ENCODE measurements around the gene CRYBG3.

DNA sequence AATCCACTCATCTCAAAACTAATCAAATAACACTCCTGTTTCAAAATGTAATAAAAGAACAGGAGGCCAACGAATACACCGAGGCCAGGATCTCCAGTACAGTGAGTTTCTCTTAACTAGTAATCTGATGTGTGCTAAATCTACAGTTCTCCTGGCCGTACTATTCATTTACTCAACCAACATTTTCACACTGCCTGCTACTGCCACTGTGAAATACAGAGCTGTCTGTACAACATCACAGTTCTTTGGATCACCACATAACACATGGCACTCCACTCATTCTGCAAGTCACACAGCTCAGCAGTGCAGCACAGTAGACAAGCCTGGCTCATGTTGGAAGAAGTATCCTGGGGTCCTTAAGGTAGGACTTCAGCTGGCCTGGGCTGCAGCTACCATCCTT is 128.5 kb downstream of the CRYBG3 start:
- TF ChIP-seq, protein P1, sequence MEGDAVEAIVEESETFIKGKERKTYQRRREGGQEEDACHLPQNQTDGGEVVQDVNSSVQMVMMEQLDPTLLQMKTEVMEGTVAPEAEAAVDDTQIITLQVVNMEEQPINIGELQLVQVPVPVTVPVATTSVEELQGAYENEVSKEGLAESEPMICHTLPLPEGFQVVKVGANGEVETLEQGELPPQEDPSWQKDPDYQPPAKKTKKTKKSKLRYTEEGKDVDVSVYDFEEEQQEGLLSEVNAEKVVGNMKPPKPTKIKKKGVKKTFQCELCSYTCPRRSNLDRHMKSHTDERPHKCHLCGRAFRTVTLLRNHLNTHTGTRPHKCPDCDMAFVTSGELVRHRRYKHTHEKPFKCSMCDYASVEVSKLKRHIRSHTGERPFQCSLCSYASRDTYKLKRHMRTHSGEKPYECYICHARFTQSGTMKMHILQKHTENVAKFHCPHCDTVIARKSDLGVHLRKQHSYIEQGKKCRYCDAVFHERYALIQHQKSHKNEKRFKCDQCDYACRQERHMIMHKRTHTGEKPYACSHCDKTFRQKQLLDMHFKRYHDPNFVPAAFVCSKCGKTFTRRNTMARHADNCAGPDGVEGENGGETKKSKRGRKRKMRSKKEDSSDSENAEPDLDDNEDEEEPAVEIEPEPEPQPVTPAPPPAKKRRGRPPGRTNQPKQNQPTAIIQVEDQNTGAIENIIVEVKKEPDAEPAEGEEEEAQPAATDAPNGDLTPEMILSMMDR (IDR thresholded peaks at IDR 0.05; ENCODE audit: low read depth, low read length) = no peak
- no peak for TF ChIP-seq POLR2A (IDR thresholded peaks at IDR 0.05; ENCODE audit: extremely low read depth, insufficient read length)
- TF ChIP-seq, protein P2, sequence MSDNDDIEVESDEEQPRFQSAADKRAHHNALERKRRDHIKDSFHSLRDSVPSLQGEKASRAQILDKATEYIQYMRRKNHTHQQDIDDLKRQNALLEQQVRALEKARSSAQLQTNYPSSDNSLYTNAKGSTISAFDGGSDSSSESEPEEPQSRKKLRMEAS (IDR thresholded peaks at IDR 0.05; ENCODE audit: low read depth, low read length) = no peak
